ENCODE results near the gene ITGB5.
"Not testable (repeated sequence)": the region's sequence is repeated elsewhere in the genome, so short reads cannot be mapped to it uniquely, and the experiment has no call there.

The ITGB5 gene

GRCh38 chr3:124789103-124789502 is 98.1 kb downstream of the ITGB5 start:
- not testable (repeated sequence) for DNase-seq (ENCODE audit: low read depth in 1 of 2, low spot score in 1 of 2)

- no peak for DNase-seq (ENCODE audit: low read depth in 1 of 2, low spot score in 1 of 2)
Observed at GRCh38 chr3:124788254-124788745, 98.9 kb downstream of the ITGB5 start.

DNA sequence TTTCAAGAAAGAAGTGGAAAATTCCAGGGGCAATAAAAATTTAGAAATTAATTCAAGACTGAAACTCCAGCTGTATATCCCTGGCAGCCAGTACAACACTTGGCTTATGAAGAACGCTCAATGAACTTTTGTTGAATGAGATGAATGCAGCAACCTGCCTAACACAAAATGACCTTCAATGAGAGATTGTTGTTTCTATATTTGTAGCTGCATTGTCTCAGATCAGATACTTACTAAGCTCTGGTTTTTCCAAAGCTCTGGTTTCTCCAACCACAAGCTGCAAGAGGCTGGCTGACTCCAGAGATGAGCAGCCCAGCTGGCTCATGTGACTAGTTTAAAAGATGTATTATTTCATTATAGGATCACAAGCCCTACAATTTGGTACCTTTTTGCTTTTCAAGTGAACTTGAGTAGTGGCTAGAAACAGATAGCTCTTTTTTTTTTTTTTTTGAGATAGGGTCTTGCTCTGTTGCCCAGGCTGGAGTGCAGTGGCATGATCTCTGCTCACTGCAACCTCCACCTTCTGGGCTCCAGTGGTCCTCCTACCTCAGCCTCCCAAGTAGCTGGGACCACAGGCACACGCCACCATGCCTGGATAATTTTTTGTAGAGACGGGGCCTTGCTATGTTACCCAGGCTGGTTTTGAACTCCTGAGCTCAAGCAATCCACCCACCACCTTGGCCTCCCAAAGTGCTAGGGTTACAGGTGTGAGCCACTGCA is 99.5 kb downstream of the ITGB5 start:
- no peak for DNase-seq (ENCODE audit: low read depth in 1 of 2, low spot score in 1 of 2)

DNA sequence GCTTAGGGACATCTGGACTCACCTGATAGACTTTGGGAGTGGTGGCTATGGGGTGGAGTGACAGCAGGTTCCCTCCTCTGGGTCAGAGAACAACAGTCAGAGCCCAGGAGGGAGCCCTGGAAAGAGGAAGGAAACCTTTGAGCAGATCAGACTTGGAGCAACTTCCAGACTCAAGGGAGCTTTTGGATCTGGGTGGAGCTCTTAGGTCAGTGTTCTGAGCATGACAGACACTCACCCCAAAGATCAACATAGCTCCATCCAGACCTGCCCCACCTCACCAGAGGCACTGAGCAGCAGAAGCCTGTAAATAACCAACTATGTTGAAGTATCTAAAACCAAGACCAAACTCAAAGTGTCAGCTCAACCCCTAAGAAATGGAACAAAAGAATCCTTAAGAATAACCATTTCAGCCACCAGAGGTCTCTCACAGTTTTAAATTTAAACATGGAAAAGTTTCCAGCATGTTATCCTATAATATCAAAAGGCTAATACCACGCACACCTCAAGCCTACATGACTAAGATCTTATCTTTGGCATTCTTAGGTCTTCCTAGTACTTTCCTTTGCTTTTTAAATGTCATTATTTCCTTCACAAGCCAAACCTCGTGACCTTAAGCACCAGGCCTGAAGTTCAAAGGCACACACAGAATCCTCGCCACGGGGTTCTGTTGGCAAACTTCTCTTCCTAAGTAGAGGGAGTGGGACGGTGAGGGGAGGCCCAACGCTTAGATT is 100.5 kb downstream of the ITGB5 start:
- no peak for DNase-seq (ENCODE audit: low read depth in 1 of 2, low spot score in 1 of 2)

DNA sequence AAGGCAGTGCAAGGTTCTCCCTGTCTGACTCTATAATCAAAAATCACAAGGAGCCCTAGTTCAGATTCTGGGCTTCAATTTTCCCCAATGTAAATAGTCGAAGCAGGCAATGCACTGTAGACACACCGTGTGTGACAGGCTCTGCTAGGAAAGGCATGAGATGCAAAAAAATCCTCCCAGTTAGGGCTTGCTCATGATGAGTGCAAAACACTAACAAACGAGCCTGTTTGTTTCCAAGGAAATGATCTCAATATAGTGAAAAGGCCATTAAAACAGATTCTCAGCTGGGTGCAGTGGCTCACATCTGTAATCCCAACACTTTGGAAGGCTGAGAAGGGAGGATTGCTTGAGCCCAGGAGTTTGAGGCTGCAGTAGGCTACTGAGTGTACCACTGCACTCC is 101.2 kb downstream of the ITGB5 start:
- no peak for DNase-seq (ENCODE audit: low read depth in 1 of 2, low spot score in 1 of 2)

- DNase-seq (ENCODE audit: low read depth in 1 of 2, low spot score in 1 of 2) = no peak
Observed at GRCh38 chr3:124784686-124785382, 102.3 kb downstream of the ITGB5 start.

DNA sequence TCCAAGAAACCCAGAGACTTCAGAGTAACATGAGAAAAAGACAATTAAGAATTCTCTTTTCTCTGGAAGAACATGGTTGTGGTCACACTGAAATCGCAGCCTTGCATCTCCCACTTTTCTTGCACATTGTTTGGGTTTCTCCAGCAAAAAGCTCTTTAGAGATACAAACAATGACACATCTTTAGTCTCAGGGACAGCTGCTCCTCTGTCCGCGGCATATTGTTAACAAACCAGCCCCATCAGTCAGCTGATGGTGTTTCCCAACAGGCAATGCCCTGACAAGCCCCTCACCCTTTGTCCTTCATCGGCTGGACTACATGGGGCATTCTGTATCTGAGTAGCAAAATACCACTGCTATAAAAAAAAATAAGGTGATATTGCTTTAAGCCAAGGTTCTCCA is 103.5 kb downstream of the ITGB5 start:
- no peak for DNase-seq (ENCODE audit: low read depth in 1 of 2, low spot score in 1 of 2)

DNA sequence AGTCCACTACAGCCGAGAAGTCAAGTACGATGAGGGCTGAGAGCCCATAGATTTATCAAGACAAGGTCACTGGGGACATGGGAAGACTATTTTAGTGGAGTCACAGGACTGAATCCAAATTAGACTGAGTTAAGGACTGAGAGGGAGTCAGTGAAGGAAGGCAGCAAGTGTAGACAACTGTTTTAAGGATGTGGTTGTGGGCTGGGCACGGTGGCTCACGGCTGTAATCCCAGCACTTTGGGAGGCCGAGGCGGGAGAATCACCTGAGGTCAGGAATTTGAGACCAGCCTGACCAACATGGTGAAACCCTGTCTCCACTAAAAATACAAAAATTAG is 104.8 kb downstream of the ITGB5 start:
- not testable (repeated sequence) for DNase-seq (ENCODE audit: low read depth in 1 of 2, low spot score in 1 of 2)

GRCh38 chr3:124781476-124782376 is 105.4 kb downstream of the ITGB5 start:
- no peak for DNase-seq (ENCODE audit: low read depth in 1 of 2, low spot score in 1 of 2)

- DNase-seq (ENCODE audit: low read depth in 1 of 2, low spot score in 1 of 2) = no peak
Observed at GRCh38 chr3:124780761-124781475, 106.2 kb downstream of the ITGB5 start.

DNA sequence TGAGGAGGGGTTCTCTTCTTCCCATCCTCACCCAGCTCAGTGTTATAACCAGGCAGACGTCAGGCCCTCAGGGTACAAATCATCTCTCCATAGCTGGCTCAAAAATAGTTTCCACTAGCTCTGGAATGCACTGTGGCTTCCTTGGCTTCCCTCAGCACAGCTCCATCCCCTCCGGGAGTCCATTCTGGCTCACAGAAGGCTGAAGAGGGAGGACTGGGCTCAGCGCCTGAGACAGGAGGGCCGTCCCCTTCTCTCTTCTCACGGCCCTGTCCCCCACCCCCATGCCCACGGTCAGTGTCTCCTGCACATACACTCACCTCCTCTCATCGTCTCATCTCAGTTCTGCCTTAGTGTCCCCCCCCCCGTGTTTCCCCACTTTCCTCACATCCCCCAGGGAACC is 106.8 kb downstream of the ITGB5 start:
- DNase-seq (ENCODE audit: low read depth in 1 of 2, low spot score in 1 of 2) = no peak

DNA sequence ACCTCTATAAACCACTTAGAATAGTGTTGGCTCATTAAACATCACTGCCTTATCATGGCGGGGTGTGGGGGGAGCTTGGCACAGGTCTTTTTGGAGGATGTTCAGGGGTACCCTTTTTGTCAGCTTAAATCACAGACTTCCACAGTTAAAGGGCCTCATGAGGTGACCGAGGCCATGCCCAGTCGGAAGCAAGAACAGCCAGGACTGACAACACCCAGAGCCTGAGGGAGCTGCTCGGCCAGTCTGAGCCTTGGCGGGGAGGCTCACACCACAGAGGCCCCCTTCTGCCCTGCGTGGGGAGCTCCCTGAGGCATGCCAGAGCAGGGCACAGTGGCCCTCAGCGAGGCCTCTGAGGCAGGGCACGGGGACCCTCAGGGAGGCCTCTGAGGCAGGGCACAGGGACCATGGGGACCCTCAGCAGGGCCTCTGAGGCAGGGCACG is 107.4 kb downstream of the ITGB5 start:
- no peak for DNase-seq (ENCODE audit: low read depth in 1 of 2, low spot score in 1 of 2)

- DNase-seq (ENCODE audit: low read depth in 1 of 2, low spot score in 1 of 2) = no peak
Observed at GRCh38 chr3:124779116-124779515, 108.0 kb downstream of the ITGB5 start.

DNA sequence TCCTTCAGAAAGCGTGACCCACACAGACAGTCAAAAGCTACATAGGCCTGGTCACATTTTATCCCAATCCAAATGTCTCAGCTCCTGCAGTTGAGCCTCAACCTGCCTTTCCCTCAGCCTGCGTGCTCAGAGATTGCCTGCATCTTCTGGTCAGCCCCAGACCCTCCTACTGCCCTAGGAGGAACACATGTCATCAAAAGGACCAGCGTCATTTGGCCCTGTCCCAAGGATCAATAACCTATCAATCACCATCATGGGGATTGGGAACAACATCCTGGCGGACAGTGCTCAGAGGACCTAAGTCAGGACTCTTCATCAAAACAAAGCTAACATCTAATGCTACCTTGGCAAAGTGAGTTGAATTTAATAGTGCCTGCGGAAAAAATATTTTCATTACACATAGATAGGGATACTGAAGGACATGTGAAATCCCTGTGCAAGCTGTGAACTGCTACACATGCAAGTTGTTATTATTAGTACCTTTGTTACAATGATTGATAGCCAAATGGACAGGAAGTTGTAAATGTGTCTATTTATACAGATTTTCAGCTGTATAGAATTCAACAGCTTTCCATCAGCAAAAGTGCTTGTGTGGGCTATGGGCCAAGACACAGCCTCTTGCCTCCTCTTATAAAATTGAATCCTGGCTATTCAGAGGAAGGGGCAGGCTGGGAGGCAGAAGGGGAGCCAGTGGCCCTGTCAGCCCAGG is 109.2 kb downstream of the ITGB5 start:
- no peak for DNase-seq (ENCODE audit: low read depth in 1 of 2, low spot score in 1 of 2)

- no peak for DNase-seq (ENCODE audit: low read depth in 1 of 2, low spot score in 1 of 2)
Observed at GRCh38 chr3:124776856-124777255, 110.3 kb downstream of the ITGB5 start.

GRCh38 chr3:124775877-124776276 is 111.3 kb downstream of the ITGB5 start:
- no peak for DNase-seq (ENCODE audit: low read depth in 1 of 2, low spot score in 1 of 2)

DNA sequence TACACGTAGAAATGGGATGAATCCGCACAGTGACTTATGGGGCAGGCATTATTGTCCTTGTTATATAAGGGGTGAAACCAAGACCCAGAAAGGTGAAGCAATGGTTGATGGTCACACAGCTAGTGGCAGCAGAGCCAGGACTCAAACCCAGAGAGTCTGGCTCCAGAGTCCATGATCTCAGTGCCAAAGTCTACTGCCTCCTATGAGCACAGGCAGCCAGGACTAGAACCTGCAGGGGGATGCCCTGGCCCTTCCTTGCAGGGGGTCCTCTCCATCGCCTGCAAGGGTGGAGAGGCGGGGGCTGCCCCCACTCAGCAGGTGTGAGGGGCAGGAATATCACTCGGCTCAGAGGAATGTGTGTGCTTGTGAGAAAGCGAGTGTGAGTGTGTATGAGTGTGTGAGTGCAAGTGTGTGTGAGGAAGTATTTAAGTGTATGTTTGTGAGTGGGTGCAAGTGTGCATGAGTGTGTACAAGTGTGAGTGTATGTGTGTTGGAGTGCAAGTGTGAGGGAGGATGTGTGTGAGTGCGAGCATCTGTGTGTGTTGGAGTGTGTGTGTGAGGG is 112.2 kb downstream of the ITGB5 start:
- no peak for DNase-seq (ENCODE audit: low read depth in 1 of 2, low spot score in 1 of 2)

DNA sequence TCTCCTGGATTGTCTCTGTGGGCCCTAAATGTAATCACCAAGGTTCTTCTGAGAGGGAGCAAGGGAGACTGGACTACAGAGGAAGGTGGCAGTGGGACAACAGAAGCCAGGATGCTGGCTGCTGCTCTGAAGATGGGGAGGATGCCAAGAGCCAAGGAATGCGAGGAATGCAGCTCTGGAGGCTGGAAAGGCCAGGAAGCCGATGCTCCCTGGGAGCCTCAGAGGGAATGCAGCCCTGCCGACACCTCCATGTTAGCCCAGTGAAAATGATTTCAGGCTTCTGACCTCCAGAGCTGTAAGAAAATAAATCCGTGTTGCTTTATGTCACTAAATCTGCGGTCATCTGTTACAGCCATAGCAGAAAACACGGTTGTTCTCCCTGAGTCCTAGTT is 112.8 kb downstream of the ITGB5 start:
- no peak for DNase-seq (ENCODE audit: low read depth in 1 of 2, low spot score in 1 of 2)
